Measurements from ENCODE around the gene PTPRN2.

The PTPRN2 gene

GRCh38 chr7:158548726-158549125 lies 38.9 kb downstream of the PTPRN2 start:
- TF ChIP-seq CTCF (IDR thresholded peaks at IDR 0.05): no peak
- no peak for TF ChIP-seq ZFX (IDR thresholded peaks at IDR 0.05; ENCODE audit: borderline replicate concordance)
- H3K27ac ChIP-seq: peak overlapping the region; percentile 57; the same call in 1 of the 2 replicates

- H3K27ac ChIP-seq: no peak overlapping the region
- TF ChIP-seq ZFX (IDR thresholded peaks at IDR 0.05; ENCODE audit: borderline replicate concordance) (no peak), CTCF (IDR thresholded peaks at IDR 0.05) (no peak)
Measured at GRCh38 chr7:158547817-158548216, 39.8 kb downstream of the PTPRN2 start.

- TF ChIP-seq CTCF (IDR thresholded peaks at IDR 0.05) (no peak), ZFX (IDR thresholded peaks at IDR 0.05; ENCODE audit: borderline replicate concordance) (no peak)
- H3K27ac ChIP-seq: no peak overlapping the region
Measured at GRCh38 chr7:158546626-158547025, 41.0 kb downstream of the PTPRN2 start.

- TF ChIP-seq CTCF (IDR thresholded peaks at IDR 0.05): no peak
- TF ChIP-seq ZFX (IDR thresholded peaks at IDR 0.05; ENCODE audit: borderline replicate concordance): no peak
- no peak overlapping the region for H3K27ac ChIP-seq
Measured at GRCh38 chr7:158546214-158546613, 41.4 kb downstream of the PTPRN2 start.

GRCh38 chr7:158544708-158545107 lies 42.9 kb downstream of the PTPRN2 start:
- no peak overlapping the region for H3K27ac ChIP-seq
- TF ChIP-seq ZFX (IDR thresholded peaks at IDR 0.05; ENCODE audit: borderline replicate concordance) (no peak), CTCF (IDR thresholded peaks at IDR 0.05) (no peak)

- TF ChIP-seq CTCF (IDR thresholded peaks at IDR 0.05) (no peak), ZFX (IDR thresholded peaks at IDR 0.05; ENCODE audit: borderline replicate concordance) (no peak)
- no peak overlapping the region for H3K27ac ChIP-seq
Measured at GRCh38 chr7:158543840-158544239, 43.8 kb downstream of the PTPRN2 start.

- no peak for TF ChIP-seq CTCF (IDR thresholded peaks at IDR 0.05)
- no peak for TF ChIP-seq ZFX (IDR thresholded peaks at IDR 0.05; ENCODE audit: borderline replicate concordance)
- H3K27ac ChIP-seq: no peak overlapping the region
Measured at GRCh38 chr7:158542651-158543566, 44.7 kb downstream of the PTPRN2 start.
